Stimulated activated CD4-positive, alpha-beta T cell treated with anti-CD3 and anti-CD28 coated beads, Interleukin-12 subunit alpha, Interleukin-12 subunit beta, amount 100 ng/mL, for 24 hours (primary cell): ENCODE results near the gene SPATA21.
"Not testable (repeated sequence)": the region's sequence is repeated elsewhere in the genome, so short reads cannot be mapped to it uniquely, and the experiment has no call there.

ENCODE experiments used
- DNase-seq, 2 experiments: peaks; one replicate each; pipeline ENCODE4 v3.0.0-alpha.2; 2020; ENCODE audit warnings: low read depth in 2 of 2

The SPATA21 gene, protein sequence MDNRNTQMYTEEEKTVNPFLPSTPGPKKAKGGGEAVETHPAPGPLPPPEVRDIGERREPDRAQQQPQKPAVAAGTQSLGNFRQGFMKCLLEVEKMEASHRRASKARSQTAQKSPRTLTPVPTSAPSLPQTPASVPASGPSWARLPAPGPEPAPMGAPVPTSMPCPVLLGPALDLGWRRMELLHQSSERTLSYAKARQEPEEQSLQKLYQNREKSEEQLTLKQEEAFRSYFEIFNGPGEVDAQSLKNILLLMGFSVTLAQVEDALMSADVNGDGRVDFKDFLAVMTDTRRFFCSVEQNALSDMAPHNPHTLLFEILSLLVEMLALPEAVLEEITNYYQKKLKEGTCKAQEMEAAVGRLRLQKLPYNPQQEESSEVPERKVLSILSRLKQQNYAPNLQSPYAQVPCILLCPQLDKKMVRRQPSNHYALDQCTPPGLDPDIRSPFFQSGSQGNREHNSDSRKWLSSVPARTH

DNA sequence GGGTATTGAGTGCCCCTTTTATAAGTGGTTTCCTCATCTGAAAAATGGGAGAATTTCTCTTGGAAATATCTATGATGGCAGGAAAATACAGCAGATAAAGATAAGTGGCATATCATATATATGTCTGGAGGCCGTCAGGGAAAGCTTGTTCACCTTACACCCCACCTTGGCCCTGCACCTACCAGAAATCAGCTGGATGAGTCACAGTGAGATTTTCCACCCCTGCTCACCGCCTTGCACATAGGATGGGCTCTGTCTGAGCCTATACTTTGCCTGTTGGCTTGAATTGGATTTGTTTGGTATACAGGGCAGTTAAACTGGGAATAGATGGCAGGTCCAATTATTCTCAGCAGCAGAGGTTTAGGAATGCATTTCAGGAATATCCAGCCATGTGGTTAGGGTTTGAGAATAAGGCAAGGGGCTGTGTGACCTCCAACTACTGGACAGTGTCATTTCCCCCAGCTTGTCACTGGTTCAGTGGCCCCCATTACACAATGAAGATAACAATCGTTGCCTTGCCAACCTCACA, at the start of gene SPATA21:
TSS of gene SPATA21 (minus strand) at position 479 of the 529 bp plus-strand sequence. CDS start 6,053 bp downstream, outside the sequence.
- DNase-seq: no peak

DNA sequence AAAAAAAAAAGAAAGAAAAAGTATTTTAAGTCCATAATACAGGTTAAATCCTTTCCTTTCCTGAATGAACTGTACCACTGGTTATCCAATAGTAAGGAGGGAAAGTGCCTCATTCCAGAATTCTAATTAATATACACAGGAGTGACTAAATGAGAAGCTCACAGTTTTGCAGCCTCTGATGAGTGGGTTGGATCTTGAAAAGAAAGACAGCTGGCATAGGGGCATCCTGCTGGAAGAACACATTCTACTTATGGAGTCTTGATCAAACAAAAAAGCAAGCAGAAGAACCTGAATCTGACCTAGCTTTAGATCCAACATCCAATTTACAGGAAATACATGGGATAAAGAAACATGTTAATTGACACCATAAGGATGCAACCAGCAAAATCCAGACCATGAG, 49.8 kb upstream of the SPATA21 start:
- not testable (repeated sequence) for DNase-seq

DNA sequence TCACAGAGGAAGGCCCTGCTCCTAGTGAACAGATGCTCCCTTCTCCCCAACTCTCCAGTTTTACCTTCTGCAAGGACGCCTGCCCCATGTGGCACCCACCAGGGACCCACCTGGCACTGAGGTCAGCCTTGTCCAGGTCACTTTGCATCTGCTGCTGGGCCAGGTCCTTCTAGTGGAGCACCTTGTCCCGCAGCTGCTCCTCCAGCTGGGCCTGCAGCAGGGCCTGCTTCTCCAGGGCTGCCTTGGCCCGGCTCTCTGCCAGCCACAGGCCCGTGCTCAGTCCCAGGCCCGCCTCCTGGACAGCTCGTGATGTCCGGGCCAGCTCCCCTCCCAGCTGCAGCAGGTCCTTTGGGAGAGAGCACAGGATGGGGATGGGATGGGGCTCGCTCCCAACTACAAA, 49.1 kb upstream of the SPATA21 start:
- not testable (repeated sequence) for DNase-seq

DNA sequence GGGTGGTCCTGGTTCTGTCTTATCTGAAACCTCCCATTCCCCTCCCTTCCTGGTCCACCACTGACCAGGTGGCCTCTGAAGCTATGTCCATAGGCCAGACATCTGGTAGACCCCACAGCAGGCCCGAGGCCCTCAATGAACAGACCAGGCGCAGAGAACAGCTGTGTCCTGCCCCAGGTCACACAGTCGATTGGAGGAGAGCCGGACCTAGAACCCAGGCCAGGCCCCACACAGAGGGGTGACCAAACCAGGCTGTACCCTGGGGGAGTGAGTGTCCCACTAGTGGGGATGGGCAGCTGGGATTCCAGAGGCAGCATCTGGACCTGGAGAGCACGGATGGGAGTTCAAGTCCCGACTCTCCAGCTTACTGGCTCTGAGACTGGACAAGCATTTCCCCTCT, 47.7 kb upstream of the SPATA21 start:
- DNase-seq: no peak

DNA sequence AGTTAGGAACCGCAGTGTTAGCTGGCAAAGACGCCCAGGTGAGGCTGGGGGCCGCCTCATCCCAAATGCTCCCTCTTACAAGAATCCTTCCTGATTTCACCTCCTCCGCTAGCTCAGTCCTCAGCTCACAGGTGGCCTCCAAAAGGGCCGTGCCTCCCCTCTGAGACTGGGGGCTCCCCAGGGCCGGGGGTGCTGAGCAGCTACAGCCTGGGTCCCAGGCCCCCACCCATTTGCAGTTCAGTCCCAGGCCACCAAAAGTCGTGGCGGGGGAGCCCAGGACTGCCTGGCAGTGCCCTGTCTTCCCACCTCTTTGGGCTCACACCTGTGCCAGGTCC, 47.2 kb upstream of the SPATA21 start:
- no peak for DNase-seq

DNA sequence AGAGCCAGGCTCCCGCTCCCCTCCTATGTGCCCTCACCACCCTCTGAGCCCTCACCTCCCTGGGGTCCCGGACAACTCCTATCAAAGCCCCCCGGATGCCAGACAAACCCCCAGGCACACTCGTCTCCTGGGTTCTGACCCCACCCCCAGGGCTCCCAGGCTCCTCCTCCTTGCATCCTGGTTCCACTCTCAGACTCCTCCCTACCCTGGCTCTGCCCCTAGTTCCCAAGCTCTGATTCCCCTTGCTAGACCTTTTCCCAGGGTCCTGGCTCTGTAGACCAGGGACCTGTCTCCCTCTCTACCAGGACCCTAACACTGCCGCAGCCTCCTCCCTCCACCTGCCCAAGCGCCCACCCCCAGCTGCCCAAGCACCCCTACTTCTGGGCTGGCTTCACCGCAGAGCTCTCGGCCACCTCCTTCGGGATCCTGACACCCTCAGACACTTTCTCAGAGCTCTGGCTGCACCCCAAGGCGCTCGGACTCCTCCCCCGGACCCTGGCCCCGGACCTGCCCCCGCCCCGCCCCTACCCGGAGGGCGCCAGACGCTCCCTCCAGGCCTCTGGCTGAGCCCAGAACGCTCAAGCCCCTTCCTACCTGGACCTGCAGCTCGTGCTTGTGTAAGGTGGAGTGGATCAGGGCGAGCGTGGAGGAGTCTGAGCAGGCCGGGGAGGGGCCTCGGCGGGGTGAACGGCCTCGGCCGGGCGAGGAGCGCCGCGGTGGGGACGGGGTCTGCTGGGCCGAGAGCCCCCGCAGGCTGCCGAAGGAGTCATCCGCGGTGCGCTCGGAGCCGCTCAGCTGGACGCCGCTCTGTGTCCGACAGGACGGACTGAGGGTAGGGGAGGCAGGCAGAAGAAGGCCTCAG, 46.6 kb upstream of the SPATA21 start:
- DNase-seq: not testable (repeated sequence)

DNA sequence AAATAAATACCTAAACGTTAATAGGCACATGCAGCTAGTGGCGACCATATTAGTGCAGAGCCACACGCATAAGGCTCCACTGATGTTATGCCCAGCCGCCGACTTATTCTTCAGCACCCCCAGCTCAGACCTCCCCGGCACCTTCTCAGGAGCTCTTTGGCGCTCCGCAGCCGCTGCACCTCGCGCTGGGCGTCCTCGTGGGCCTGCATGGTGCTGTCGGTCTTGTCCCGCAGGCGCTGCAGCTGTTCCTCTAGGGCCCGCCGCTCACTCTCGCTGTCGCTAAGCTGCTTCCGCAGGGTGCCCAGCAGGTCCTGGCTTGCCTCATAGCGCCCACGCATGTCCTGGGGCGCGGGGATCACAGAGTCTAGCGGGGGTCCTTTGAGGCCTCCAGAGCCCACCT, 45.9 kb upstream of the SPATA21 start:
- not testable (repeated sequence) for DNase-seq

DNA sequence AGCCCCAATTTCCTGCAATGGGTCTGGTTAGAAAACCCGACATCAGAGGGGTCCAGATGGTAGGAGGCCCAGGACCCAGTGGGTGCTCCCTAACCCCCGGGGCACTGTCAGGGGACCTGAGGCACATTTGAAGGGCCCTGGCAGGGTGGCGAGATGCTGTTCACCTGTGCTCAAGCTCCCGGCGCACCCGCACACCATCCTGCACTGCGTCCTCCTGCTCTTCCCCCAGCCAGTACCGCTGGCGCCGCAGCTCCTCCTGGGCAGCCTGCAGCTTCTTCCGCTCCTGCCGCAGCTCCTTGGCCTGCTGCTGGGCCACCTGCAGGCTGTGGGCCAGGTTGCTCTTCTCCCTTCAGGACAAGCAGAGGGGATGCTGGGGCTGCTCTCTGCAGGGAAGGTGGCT, 40.9 kb upstream of the SPATA21 start:
- no peak for DNase-seq

DNA sequence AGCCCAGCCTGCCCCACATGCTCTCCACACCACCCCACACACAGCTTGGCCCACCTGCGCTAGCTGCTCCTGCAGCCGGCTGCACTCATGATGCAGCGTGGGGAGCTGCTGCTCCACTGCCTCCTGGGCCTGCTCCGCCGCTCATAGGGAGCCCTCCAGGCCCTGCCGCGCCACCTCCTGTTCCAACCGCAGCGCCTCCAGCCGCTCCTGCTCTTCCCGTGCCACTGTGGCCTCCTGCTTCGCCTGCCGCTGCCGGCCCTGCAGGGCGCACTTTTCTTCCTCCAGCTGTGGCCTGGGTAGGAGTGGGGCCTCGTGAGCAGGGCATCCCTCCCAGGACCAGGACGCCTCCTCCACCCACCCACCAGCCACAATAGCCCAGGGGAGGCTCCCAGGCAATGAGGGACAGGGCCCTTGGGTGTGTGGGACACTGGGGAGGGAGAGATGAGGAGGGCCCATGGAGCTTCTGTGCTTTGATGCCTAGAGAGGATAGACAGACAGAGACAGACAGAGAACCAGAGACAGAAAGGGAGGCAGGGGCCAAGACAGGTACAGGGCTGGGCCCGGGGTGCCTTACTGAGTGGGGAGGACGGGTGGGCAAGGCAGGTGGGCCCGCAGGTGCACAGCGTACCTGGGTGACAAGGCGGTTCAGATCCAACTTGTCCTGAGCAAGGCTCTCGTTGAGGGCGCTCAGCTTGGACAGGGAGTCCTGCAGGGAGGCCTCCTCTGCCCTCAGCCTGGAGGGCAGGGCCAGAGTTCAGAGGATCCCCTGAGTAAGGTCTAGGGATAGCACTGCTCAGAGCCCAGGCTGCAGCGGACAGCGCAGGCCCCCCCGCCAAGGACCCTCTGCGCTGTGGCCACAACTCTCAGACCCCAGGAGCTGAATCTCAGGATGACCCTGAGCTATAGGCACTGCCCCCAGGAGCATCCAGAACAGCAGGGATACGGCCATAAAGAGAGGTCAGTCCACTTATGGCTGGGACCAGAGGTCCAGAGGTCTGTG, 38.8 kb upstream of the SPATA21 start:
- DNase-seq: not testable (repeated sequence)

DNA sequence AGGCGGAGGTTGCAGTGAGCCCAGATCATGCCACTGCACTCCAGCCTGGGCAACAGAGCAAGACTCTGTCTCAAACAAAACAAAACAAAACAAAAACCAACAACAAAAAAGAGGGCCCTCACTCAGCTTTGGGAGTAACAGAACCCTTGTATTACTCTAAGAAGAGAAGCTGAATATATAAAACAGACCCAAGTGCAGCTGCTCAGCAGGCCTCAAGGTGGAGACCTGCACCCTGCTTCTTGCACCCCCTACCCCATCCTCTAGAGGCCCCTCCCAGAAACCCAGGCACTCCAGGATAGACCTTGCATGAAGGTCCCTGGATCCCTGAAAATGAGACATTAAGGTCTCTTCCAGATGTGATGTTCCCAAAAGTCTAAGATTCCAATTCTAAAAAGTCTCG, 37.7 kb upstream of the SPATA21 start:
- DNase-seq: not testable (repeated sequence)

DNA sequence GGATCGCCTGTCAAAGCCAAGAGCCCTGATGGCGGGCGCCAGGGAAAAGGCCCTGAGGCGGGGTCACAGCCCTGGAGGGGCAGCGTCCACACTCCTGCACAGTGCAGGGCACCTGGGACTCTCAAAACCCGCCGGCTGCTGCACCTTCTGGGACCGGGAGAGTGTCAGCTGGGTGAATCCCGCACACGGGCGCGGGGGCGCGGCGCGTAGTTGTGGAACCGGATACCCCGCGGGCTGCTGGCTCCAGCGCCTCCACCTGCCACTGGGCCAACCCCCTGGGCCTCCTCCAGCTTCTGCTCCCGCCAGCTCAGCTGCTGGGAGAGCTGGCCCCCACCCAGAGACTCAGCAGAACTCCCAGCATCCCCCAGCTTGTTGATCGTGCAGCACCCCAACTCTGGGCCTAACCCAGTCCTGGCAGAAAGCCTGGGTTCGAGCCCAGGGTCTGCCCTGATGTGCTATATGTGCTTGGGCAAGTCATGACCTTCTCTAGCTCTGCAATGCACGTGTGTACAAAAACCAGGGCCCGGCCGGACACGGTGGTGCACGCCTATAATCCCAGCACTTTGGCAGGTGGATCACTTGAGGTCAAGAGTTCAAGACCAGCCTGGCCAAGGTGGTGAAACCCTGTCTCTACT, 37.1 kb upstream of the SPATA21 start:
- no peak for DNase-seq

DNA sequence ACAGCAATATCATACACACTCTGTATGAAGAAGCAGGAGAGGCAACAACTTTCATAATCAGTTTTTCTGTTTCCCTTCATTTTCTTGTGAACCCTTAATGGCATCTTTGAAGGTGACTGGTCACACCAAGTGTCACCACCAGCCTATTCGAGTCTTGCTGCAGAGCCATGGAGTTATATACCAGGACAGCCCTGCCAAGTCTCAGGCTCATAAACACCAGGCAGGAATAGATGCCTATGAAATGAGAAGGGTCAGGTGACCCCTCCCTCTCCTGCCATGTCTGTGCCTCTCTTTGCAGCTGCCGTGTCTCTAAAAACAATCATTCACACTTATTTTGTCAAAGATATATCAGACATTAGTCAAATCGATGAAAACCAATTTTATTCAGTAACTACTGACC, 31.3 kb upstream of the SPATA21 start:
- DNase-seq: no peak

DNA sequence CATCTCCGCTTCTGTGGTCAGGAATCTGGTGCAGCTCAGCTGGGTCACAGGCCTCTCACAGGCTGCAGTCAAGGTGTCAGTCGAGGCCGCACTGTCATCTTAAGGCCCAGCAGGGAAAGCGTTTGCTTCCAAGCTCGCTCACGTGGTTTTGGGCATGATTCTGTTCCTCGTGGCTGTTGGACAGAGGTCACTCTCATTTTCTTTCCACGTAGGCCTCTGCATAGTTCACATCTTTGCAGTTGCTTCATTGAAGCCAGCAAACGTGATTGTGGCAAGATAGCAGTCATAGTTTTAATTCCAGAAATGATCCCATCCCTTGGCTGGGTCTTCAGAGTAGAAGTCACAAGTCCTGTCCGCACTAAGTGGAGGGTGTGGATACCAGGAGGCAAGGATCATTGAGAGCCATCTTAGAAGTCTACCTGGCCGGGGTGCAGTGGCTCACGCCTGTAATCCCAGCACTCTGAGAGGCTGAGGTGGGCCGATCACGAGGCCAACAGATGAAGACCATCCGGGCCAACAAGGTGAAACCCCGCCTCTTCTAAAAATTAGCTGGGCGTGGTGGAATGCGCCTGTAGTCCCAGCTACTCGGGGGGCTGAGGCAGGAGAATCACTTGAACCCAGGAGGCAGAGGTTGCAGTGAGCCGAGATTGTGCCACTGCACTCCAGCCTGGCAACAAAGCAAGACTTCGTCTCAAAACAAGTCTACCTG, 27.8 kb upstream of the SPATA21 start:
- no peak for DNase-seq

DNA sequence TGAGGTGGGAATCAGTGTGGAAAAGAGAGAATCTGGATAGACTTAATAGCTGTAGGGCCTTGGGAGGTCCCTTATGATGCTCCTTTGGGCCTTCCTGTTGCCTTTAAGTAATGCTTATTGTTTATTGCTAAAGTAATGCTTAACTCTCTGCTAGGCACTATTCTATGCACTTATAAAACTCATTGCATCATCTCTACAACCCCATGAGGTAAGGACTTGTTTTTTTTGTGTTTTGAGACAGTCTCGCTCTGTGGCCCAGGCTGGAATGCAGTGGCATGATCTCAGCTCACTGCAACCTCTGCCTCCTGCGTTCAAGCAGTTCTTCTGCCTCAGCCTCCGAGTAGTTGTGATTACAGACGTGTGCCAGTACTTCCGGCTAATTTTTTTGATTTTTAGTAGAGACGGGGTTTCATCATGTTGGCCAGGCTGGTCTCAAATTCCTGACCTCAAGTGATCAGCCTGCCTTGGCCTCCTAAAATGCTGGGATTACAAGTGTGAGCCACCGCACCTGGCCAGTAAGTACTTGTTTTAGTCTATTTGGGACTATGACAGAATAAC, 25.6 kb upstream of the SPATA21 start:
- no peak for DNase-seq

DNA sequence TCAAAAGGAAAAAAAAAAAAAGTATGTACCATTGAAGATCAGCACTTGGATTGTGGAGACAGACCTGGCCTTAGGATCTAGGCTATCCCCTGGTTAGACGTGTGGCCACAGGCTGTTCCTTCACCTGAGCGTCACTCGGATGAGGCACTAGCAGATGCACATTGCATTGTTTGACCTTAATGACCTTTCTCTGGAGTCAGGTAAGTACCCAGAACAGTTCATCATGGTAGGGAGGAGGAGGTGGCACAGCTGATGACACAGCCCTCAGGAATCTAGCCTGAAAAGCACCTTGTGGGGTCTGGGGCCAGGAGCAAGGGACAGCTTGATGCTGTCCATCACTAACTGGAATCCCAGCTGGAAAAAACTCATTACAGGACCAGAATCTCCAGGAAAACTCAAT, 24.5 kb upstream of the SPATA21 start:
- DNase-seq: no peak

DNA sequence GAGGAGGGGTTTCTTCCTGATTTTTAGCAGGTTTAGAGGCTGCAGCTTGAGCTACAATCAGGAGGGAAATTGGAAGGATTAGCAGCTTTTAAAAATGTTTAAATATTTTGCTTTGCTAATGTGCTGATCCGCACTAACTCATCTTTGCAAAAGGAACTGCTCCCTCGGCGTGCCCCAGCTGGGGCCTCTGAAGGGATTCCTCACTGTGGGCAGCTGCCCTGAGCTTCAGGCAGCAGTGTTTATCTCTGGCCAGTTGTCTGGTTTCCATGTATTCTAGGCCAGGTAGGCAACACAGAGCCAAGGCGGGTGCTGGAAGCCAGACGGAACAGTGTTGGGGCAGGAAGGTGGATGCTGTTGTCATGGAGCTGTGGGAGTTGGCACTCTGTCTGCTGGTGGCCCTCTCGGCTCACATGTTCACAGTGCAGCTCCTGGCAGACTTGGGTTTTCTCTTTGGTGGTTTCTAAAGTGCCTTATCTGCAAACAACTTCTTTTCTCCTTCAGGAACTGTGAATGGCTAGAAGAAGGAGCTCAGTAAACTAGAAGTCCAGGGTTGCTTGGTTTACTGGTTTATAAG, 22.2 kb upstream of the SPATA21 start:
- no peak for DNase-seq

DNA sequence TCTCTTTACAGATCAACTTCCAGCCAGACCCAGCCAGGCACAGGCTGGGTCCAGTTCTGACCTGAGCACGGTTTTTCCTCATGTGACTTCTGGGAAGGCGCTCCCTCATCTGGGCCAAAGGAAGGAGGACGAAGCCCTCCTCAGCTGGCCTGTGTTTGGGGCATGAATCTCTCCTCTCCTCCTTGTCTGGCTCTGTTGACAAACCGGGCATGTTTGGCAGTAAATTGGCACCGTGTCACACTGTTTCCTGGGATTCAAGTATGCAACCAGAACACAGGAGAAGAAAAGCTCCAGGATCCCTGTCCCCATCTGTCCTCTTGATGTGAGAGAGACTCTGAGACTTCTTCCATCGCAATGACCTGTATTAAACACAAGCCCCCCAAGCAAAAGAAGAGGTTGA, 21.6 kb upstream of the SPATA21 start:
- DNase-seq: no peak

DNA sequence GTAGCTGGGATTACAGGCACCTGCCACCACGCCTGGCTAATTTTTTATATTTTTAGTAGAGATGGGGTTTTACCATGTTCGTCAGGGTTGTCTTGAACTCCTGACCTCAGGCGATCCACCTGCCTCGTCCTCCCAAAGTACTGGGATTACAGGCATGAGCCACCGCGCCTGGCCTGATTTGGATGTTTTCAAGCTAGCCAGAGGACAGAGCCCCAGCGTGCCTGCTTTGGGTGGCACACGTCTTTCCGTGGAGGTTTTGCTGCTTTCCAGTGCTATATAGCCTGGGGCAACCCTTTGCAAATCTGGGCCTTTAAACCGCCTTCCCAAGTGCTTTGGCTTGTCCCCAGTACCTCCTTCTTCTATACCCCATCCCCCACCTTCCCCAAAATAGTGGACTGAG, 18.9 kb upstream of the SPATA21 start:
- not testable (repeated sequence) for DNase-seq

DNA sequence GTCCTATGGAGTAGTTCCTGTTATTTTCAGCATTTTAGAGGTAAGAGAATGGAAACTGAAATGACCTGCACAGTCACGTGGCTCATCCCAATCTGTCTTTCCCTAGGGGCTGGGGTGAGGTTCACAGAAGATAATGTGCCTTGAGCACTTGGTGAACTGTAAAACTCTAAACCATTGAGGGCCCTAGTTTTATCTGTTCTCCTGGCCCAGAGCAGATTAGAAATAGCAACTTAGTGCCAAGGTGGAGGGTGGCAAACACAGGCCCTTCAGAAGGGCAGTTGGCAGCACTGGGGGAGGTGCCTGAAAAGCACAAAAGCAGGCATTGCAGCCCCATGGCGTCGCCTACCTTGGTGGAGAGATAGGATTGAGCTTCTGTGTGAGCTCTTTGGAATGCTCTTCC, 17.7 kb upstream of the SPATA21 start:
- not testable (repeated sequence) for DNase-seq
